ENCODE data around the gene CXCL3. TPM values are rescaled to one million over a fixed set of nuclear protein-coding genes. Genes with fewer than 3 reads are reported as not detected.

CXCL3 gene
- total RNA-seq (ENCODE audit: low replicate concordance), result 0.47 and 0.68 TPM in 2 replicates

DNA sequence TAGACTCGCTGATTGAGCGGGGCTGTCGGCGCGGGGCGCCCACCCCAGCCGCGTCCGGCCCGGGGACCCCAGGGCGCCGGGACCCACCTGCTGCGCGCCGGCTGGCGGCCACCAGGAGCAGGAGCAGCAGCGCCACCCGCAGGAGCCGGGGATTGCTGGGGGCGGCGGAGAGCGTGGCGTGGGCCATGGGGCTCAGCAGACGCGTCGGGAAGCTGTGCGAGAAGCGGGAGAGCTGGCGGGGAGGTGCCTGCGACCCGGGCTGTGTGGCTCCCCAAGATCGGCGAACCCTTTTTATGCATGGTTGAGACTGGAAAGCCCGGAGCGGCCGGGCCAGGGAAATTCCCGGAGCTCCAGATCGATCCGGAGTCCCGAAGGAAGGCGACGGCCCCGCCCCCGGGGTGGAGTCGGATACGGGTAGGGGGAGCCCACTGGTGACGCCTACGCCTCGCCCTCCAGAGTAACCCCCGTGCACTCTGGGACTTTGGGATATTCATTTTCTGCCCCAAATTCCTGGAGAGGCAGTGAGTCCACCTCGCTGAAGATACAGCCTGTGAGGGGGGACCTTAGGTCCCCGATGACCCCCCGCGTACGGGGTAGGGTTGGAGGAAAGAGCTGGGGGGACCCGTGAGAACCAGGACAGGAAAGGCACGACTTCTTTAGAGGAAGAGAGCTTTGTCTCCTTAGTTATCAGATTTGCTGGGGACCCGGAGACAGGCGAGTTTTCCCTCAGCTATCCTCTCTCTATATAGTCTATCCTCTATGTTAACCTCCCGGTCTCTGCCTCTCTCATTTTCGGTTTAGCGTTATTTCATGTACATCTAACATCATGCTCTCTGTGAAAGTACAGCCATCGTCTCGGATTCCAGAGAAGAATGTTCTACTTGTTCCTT, at the start of gene CXCL3:
Gene CXCL3 (minus strand): TSS at position 265 of the 890 bp plus-strand sequence. CDS start 78 bp downstream, at position 187.

DNA sequence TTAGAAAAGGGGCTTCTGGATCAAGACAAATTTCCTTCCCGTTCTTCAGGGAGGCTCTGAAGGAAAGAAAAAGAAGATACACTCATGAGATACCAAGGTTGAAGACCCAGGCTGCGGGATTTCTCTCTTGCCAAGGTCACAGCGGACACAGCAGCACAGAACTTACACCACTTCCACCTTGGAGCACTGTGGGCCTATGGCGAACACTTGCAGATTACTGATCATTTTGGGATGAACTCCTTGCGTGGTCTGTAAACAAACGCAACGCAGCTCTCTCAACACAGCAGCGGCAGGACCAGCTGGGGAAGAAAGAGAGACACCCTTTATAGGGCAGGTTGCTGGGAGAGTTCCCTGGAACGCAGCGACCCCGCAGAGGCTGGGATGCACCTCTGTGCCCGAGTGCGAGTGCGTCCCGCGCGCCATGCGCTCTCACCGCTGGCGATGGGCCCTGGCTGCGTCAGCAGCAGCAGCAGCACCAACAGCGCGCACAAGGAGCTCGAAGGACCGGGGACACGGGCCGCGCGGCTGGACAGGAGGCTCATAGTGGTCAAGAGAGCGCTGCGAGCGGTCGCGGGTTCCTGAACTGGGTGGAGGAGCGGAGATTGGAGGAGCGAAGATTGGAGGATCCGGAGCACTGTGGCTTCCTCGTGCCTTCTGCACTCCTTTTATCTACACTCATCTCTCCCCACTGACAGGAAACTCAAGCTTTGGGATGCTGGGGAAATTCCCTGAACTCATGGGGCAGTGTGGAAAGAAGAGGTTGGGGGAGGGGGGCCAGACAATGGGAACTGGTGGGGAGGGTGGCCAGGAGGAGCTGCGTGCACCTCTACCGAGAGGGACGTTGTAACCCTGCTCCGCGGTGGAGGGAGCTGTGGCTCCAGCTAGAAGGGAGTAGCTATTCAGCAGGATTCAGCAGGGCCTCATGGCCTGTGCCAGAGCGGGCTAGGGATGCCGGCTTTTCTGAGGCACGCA, 40.2 kb downstream of the CXCL3 start, which contains the start of gene CXCL5:
Gene CXCL5 (minus strand): TSS at position 638 of the 972 bp plus-strand sequence. CDS start 96 bp downstream, at position 542.

DNA sequence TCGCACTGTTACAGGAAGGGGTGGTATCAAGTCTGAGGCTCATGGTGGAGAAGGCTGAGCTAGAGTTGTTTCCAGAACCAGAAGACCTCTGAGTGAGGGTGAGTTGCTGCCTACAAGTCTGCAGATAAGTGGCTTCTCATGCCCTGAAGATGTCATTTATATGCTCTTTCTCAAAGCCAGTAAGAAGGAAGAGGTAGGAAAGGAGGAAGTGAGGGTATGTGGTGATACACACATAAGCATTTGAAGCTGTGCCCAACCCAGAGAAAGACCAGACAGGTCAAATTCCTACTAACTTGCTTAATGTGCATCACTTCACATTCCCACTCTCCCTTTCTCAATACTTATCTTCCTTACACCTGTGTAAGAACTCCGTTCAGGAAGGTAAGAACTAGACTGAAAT, 50.4 kb downstream of the CXCL3 start, which contains the start of gene PPBP:
Gene PPBP (minus strand): TSS at position 130 of the 400 bp plus-strand sequence. CDS start 87 bp downstream, at position 43.

Other genes starting within 250 kb of the CXCL3 start
- 0.47 and 8.2 TPM in 2 replicates for gene CXCL6, start 202.0 kb downstream of the CXCL3 start, total RNA-seq (ENCODE audit: low replicate concordance)
- 3.6 and 10.6 TPM in 2 replicates for gene PF4V1, start 185.4 kb downstream of the CXCL3 start, total RNA-seq (ENCODE audit: low replicate concordance)
- gene CXCL1, start 169.3 kb downstream of the CXCL3 start, total RNA-seq (ENCODE audit: low replicate concordance), result 9.9 and 26.6 TPM in 2 replicates
- 0.15 TPM in 1 of 2 replicates, not detected in the other for gene PF4, start 56.7 kb downstream of the CXCL3 start, total RNA-seq (ENCODE audit: low replicate concordance)
- not detected in 2 replicates for gene PPBP, start 50.5 kb downstream of the CXCL3 start, total RNA-seq (ENCODE audit: low replicate concordance)
- gene CXCL5, start 40.0 kb downstream of the CXCL3 start, total RNA-seq (ENCODE audit: low replicate concordance), result 0.08 TPM in 1 of 2 replicates, not detected in the other
- gene CXCL2, start 60.5 kb upstream of the CXCL3 start, total RNA-seq (ENCODE audit: low replicate concordance), result 1.1 and 1.3 TPM in 2 replicates
- gene MTHFD2L, start 119.4 kb upstream of the CXCL3 start, total RNA-seq (ENCODE audit: low replicate concordance), result 10.1 and 10.6 TPM in 2 replicates